SK-N-SH treated with all-trans-retinoic acid at 6 μM for 48 hours (cell line): ENCODE measurements around the gene PPP1CA.
A peak's percentile ranks its signal among the peaks of the same experiment; 100 is the strongest.

Experiments used
- ATAC-seq: fragments of 200-7000 bp; cut with Tn5 transposase; 3 replicates; pipeline ENCODE4 v1.9.1; 2020; ENCODE audit warnings: mild to moderate bottlenecking, moderate library complexity
- BACH2 ChIP-seq: fragments of 250-450 bp; sonication (Bioruptor Pico); IDR thresholded peaks from 2 replicates; pipeline ENCODE4 v1.9.0; 2021; ENCODE audit warnings: mild to moderate bottlenecking, borderline replicate concordance
- CSRNP3 ChIP-seq: fragments of 250-450 bp; sonication (Bioruptor Pico); IDR thresholded peaks from 2 replicates; pipeline ENCODE4 v1.5.1; 2021; ENCODE audit warnings: mild to moderate bottlenecking, moderate library complexity
- ESRRG ChIP-seq: fragments of 250-450 bp; sonication (Bioruptor Pico); IDR thresholded peaks from 2 replicates; pipeline ENCODE4 v1.6.1; 2021; ENCODE audit warnings: mild to moderate bottlenecking
- OSR1 ChIP-seq: fragments of 250-450 bp; sonication (Bioruptor Pico); IDR thresholded peaks from 2 replicates; pipeline ENCODE4 v1.8.0; 2022; ENCODE audit warnings: moderate library complexity, mild to moderate bottlenecking, inconsistent platforms
- PATZ1 ChIP-seq: fragments of 250-450 bp; sonication (Bioruptor Pico); IDR thresholded peaks from 2 replicates; pipeline ENCODE4 v1.8.0; 2020; ENCODE audit warnings: mild to moderate bottlenecking, moderate library complexity, borderline replicate concordance
- POU6F1 ChIP-seq: fragments of 250-450 bp; sonication (Bioruptor Pico); IDR thresholded peaks from 2 replicates; pipeline ENCODE4 v1.8.0; 2021; ENCODE audit warnings: low read depth, mild to moderate bottlenecking, moderate library complexity, borderline replicate concordance
- RARB ChIP-seq: fragments of 250-450 bp; sonication (Bioruptor Pico); IDR thresholded peaks from 2 replicates; pipeline ENCODE4 v1.8.0; 2021; ENCODE audit warnings: mild to moderate bottlenecking, moderate library complexity
- TCF4 ChIP-seq: fragments of 250-450 bp; sonication (Bioruptor Pico); IDR thresholded peaks from 2 replicates; pipeline ENCODE4 v1.8.0; 2021; ENCODE audit warnings: mild to moderate bottlenecking, moderate library complexity, borderline replicate concordance
- TOX ChIP-seq: fragments of 250-450 bp; sonication (Bioruptor Pico); IDR thresholded peaks from 2 replicates; pipeline ENCODE4 v1.8.0; 2021; ENCODE audit warnings: mild to moderate bottlenecking, moderate library complexity, borderline replicate concordance
- TSHZ2 ChIP-seq: fragments of 250-450 bp; sonication (Bioruptor Pico); IDR thresholded peaks from 2 replicates; pipeline ENCODE4 v1.5.0; 2020; ENCODE audit warnings: mild to moderate bottlenecking, moderate library complexity
- ZFP30 ChIP-seq: fragments of 450-650 bp; formaldehyde crosslinking; IDR thresholded peaks from 2 replicates; pipeline ENCODE4 v1.5.0; 2022; ENCODE audit warnings: mild to moderate bottlenecking, moderate library complexity
- ZNF565 ChIP-seq: fragments of 450-650 bp; formaldehyde crosslinking; conservative IDR thresholded peaks from 2 replicates; pipeline ENCODE4 v1.5.0; 2020; ENCODE audit warnings: low read depth, mild to moderate bottlenecking, moderate library complexity
- ZNF70 ChIP-seq: fragments of 450-650 bp; formaldehyde crosslinking; IDR thresholded peaks from 2 replicates; pipeline ENCODE4 v1.5.0; 2020; ENCODE audit warnings: mild to moderate bottlenecking, moderate library complexity

PPP1CA gene

GRCh38 chr11:67389477-67389876 lies 12.2 kb downstream of the PPP1CA start (continued):
- TF ChIP-seq TOX (CRISPR knock-in tag): no peak

GRCh38 chr11:67387518-67387917 lies 14.1 kb downstream of the PPP1CA start:
- TF ChIP-seq BACH2 (CRISPR knock-in tag) (no peak), TCF4 (CRISPR knock-in tag) (no peak), ESRRG (CRISPR knock-in tag) (no peak), ZFP30 (no peak), CSRNP3 (CRISPR knock-in tag) (no peak)
- no peak for ATAC-seq

- TF ChIP-seq ESRRG (CRISPR knock-in tag) (no peak), TSHZ2 (no peak), PATZ1 (CRISPR knock-in tag) (no peak), POU6F1 (CRISPR knock-in tag) (no peak), OSR1 (CRISPR knock-in tag) (no peak), ZFP30 (no peak), RARB (CRISPR knock-in tag) (no peak)
- no peak for ATAC-seq
Observed at GRCh38 chr11:67387069-67387468, 14.6 kb downstream of the PPP1CA start.

- TF ChIP-seq PATZ1 (CRISPR knock-in tag): 0 out of 2 replicates have a peak, but pooled peaks have one; percentile 27
- no peak for TF ChIP-seq ZNF70
Observed at GRCh38 chr11:67384851-67385366, 16.7 kb downstream of the PPP1CA start.

GRCh38 chr11:67382276-67383136 lies 19.2 kb downstream of the PPP1CA start:
- peak; percentile 79 for ATAC-seq
- TF ChIP-seq ZNF565 (CRISPR knock-in tag): no peak
- TF ChIP-seq ZFP30: no peak
- no peak for TF ChIP-seq TCF4 (CRISPR knock-in tag)
- no peak for TF ChIP-seq PATZ1 (CRISPR knock-in tag)
- TF ChIP-seq, all 23 proteins: peak for 0

More at GRCh38 chr11:67384851-67385366, 16.7 kb downstream of the PPP1CA start:
- peak; percentile 57 for ATAC-seq
